ENCODE measurements around the gene PGM5. TPM values are rescaled to one million over a fixed set of nuclear protein-coding genes. Genes with fewer than 3 reads are reported as not detected.
"Not testable (repeated sequence)": the region's sequence is repeated elsewhere in the genome, so short reads cannot be mapped to it uniquely, and the experiment has no call there.

PGM5 gene
- total and polyA plus RNA-seq, 2 of the 8 experiments (the other 6 are each of a cell fraction or from before 2014, with no cell fraction given): not detected

DNA sequence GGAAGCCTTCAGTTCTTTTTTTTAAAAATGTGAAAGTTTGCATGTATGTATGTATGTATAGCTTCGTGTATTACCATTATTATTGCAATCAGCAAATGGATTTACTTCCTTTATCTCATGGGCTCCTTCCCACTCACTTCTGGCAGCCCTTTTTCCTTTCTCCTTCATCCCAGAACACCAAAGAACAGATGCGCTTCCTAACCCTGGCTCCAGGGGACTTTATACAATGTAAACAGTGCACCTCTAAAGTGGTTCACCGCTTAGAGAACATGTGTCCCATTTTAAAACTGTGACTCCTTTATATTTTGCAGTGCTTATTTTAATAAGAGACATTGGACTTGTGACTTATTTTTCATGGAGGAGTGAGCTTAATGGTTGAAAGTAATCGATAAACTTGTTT, 13.2 kb upstream of the PGM5 start:
- H3K9ac ChIP-seq (replicated peaks in 1 of 4; ENCODE audit: extremely low read depth in 1 of 4, low read depth in 3 of 4, low read length in 3 of 4); H3K27me3 ChIP-seq (replicated peaks in 1 of 4; ENCODE audit: control insufficient read depth in 3 of 4, extremely low read depth in 1 of 4, insufficient read depth in 3 of 4, low read length in 3 of 4); H3K4me3 ChIP-seq (ENCODE audit: extremely low read depth in 1 of 4, insufficient read depth in 2 of 4, low read depth in 3 of 4, low read length in 4 of 4); H3K27ac ChIP-seq (ENCODE audit: low read depth, low read length); H2BK120ac ChIP-seq (replicated peaks; ENCODE audit: low read depth, low read length); H3K79me2 ChIP-seq (ENCODE audit: control insufficient read depth in 1 of 2, insufficient read depth in 2 of 2, low read length in 2 of 2); H3K4me2 ChIP-seq (ENCODE audit: insufficient read depth in 1 of 2, low read depth in 2 of 2, low read length in 2 of 2); H3K23ac ChIP-seq (ENCODE audit: insufficient read length); H3K18ac ChIP-seq (ENCODE audit: extremely low read depth, low read length); FAIRE-seq; H3K36me3 ChIP-seq (ENCODE audit: control insufficient read depth in 2 of 4, insufficient read depth in 4 of 4, low read length in 3 of 4); H3K4ac ChIP-seq (replicated peaks; ENCODE audit: insufficient read length, low read depth, low read length); H3K23me2 ChIP-seq (ENCODE audit: low read depth, low read length); DNase-seq (ENCODE audit: low read depth in 1 of 2, low spot score in 2 of 2); H3K14ac ChIP-seq (ENCODE audit: insufficient read length); H3K9me3 ChIP-seq (ENCODE audit: insufficient read depth in 2 of 2, low read depth in 1 of 2, low read length in 1 of 2); H2AFZ ChIP-seq (ENCODE audit: low read length); H2BK20ac ChIP-seq (ENCODE audit: low read length); H4K20me1 ChIP-seq (replicated peaks in 1 of 2; ENCODE audit: control insufficient read depth in 1 of 2, insufficient read depth in 2 of 2, low read length in 2 of 2); H3K4me1 ChIP-seq (replicated peaks in 1 of 4; ENCODE audit: control insufficient read depth in 3 of 4, insufficient read depth in 4 of 4, low read length in 3 of 4); H2AK5ac ChIP-seq (ENCODE audit: low read depth, low read length); H2BK12ac ChIP-seq (ENCODE audit: low read depth, low read length); H2BK5ac ChIP-seq (ENCODE audit: low read depth, low read length); H3K79me1 ChIP-seq (ENCODE audit: low read depth, low read length); H3K56ac ChIP-seq (replicated peaks; ENCODE audit: insufficient read length, low read depth, low read length); H2BK15ac ChIP-seq (ENCODE audit: low read length); H4K91ac ChIP-seq (replicated peaks; ENCODE audit: insufficient read length, low read length); H4K5ac ChIP-seq (ENCODE audit: insufficient read length, low read depth, low read length); POLR2A ChIA-PET (ENCODE audit: partially characterized antibody); H4K8ac ChIP-seq (ENCODE audit: extremely low read depth, insufficient read depth, low read length): not testable (repeated sequence)
- CTCF ChIA-PET (ENCODE audit: partially characterized antibody): interaction anchor here (0.6 to 2.0 kb wide), 13 partner anchors 75 to 588 kb away, joined by 3 to 10 read pairs (median 4); no protein-coding TSS in a partner anchor
- WGBS, 2 experiments (ENCODE audit: extremely low coverage in 1 of 2, insufficient coverage in 1 of 2, insufficient read length in 1 of 2, insufficient replicate concordance in 2 of 2, low coverage in 1 of 2, low lambda C conversion rate in 2 of 2, missing lambda C conversion rate in 1 of 2): 68% methylated on average over 3 of the region's 4 CpGs; no CpG with 5 or more reads in 1 of the 2 experiments

DNA sequence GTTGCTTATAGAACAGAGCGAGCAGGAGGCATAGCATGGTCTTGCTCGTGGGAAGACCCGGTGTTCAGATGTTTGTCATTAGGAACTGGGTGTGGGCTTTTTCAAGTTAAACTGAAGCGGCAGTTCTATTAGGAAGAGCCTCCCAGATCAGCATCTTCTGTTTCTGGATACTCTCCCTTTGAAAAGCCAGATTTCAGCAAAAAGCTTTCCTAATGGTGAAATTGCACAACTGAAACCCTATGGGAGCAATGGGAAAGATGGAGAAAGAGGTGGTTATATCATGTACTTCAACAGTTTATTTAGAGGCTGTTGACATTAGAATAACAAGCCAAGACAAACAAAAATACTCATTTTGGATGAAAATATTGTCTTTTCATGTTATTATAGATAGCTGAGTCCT, 12.4 kb upstream of the PGM5 start:
- H3K9me3 ChIP-seq (ENCODE audit: insufficient read depth in 2 of 2, low read depth in 1 of 2, low read length in 1 of 2); H3K56ac ChIP-seq (replicated peaks; ENCODE audit: insufficient read length, low read depth, low read length); H3K27ac ChIP-seq (ENCODE audit: low read depth, low read length); H4K8ac ChIP-seq (ENCODE audit: extremely low read depth, insufficient read depth, low read length); H3K9ac ChIP-seq (replicated peaks in 1 of 4; ENCODE audit: extremely low read depth in 1 of 4, low read depth in 3 of 4, low read length in 3 of 4); H4K20me1 ChIP-seq (replicated peaks in 1 of 2; ENCODE audit: control insufficient read depth in 1 of 2, insufficient read depth in 2 of 2, low read length in 2 of 2); H2AFZ ChIP-seq (ENCODE audit: low read length); H2AK5ac ChIP-seq (ENCODE audit: low read depth, low read length); H4K91ac ChIP-seq (replicated peaks; ENCODE audit: insufficient read length, low read length); POLR2A ChIA-PET (ENCODE audit: partially characterized antibody); H3K23ac ChIP-seq (ENCODE audit: insufficient read length); H3K36me3 ChIP-seq (ENCODE audit: control insufficient read depth in 2 of 4, insufficient read depth in 4 of 4, low read length in 3 of 4); H3K27me3 ChIP-seq (replicated peaks in 1 of 4; ENCODE audit: control insufficient read depth in 3 of 4, extremely low read depth in 1 of 4, insufficient read depth in 3 of 4, low read length in 3 of 4); H3K4me3 ChIP-seq (ENCODE audit: extremely low read depth in 1 of 4, insufficient read depth in 2 of 4, low read depth in 3 of 4, low read length in 4 of 4); H2BK20ac ChIP-seq (ENCODE audit: low read length); H2BK15ac ChIP-seq (ENCODE audit: low read length); DNase-seq (ENCODE audit: low read depth in 1 of 2, low spot score in 2 of 2); FAIRE-seq; H4K5ac ChIP-seq (ENCODE audit: insufficient read length, low read depth, low read length); H2BK120ac ChIP-seq (replicated peaks; ENCODE audit: low read depth, low read length); H3K4ac ChIP-seq (replicated peaks; ENCODE audit: insufficient read length, low read depth, low read length); H3K79me1 ChIP-seq (ENCODE audit: low read depth, low read length); H3K4me1 ChIP-seq (replicated peaks in 1 of 4; ENCODE audit: control insufficient read depth in 3 of 4, insufficient read depth in 4 of 4, low read length in 3 of 4); H3K23me2 ChIP-seq (ENCODE audit: low read depth, low read length); H2BK12ac ChIP-seq (ENCODE audit: low read depth, low read length); H2BK5ac ChIP-seq (ENCODE audit: low read depth, low read length); H3K14ac ChIP-seq (ENCODE audit: insufficient read length); H3K18ac ChIP-seq (ENCODE audit: extremely low read depth, low read length); H3K4me2 ChIP-seq (ENCODE audit: insufficient read depth in 1 of 2, low read depth in 2 of 2, low read length in 2 of 2); H3K79me2 ChIP-seq (ENCODE audit: control insufficient read depth in 1 of 2, insufficient read depth in 2 of 2, low read length in 2 of 2): not testable (repeated sequence)
- WGBS, 2 experiments (ENCODE audit: extremely low coverage in 1 of 2, insufficient coverage in 1 of 2, insufficient read length in 1 of 2, insufficient replicate concordance in 2 of 2, low coverage in 1 of 2, low lambda C conversion rate in 2 of 2, missing lambda C conversion rate in 1 of 2): 84% methylated on average over 3 of the region's 4 CpGs; no CpG with 5 or more reads in 1 of the 2 experiments
- CTCF ChIA-PET (ENCODE audit: partially characterized antibody): interaction anchor here (0.9 to 2.0 kb wide), 7 partner anchors 163 to 237 kb away, joined by 3 to 10 read pairs (median 4); no protein-coding TSS in a partner anchor
